H1 (cell line): Measurements from ENCODE around the gene LAMTOR5. TPM values are rescaled to one million over a fixed set of nuclear protein-coding genes. Genes with fewer than 3 reads are reported as not detected.

ENCODE experiments used
- CTCF ChIA-PET: fragments of 300-600 bp; sonication (Branson Sonifier 250); formaldehyde crosslinking; loops from one replicate; lab custom pipeline; 2021; ENCODE audit not compliant: partially characterized antibody; lab: Charles Lee
- POLR2A ChIA-PET: fragments of 300-600 bp; sonication (Branson Sonifier 250); formaldehyde crosslinking; loops from one replicate; lab custom pipeline; 2021; ENCODE audit warnings: inconsistent platforms; ENCODE audit not compliant: partially characterized antibody; lab: Charles Lee
- DNase-seq, 2 experiments: peaks; one replicate each; pipeline versions ENCODE4 v3.0.0 to v3.0.0-alpha.2; 2010 to 2022; ENCODE audit warnings: low spot score in 2 of 2, low read depth in 1 of 2, mixed read lengths in 1 of 2
- FAIRE-seq: peaks from 2 replicates; lab custom pipeline; 2011; peaks lifted over from hg19 to GRCh38; lab: Jason Lieb, UNC
- H2AFZ ChIP-seq: 2 replicates; pipeline ENCODE4 v1.8.1; 2012; ENCODE audit warnings: low read length, inconsistent platforms
- H2AK5ac ChIP-seq: 2 replicates; pipeline ENCODE4 v1.6.1; 2013; ENCODE audit warnings: low read depth, low read length
- H2BK120ac ChIP-seq: replicated peaks from 2 replicates; pipeline ENCODE3; 2013; ENCODE audit warnings: low read depth, low read length, inconsistent platforms
- H2BK12ac ChIP-seq: 2 replicates; pipeline ENCODE4 v1.6.1; 2013; ENCODE audit warnings: low read depth, low read length
- H2BK15ac ChIP-seq: 2 replicates; pipeline ENCODE4 v1.6.1; 2013; ENCODE audit warnings: low read length
- H2BK20ac ChIP-seq: 2 replicates; pipeline ENCODE4 v1.6.1; 2013; ENCODE audit warnings: low read length
- H2BK5ac ChIP-seq: 2 replicates; pipeline ENCODE4 v1.6.1; 2013; ENCODE audit warnings: low read depth, low read length
- H3K14ac ChIP-seq: 2 replicates; pipeline ENCODE4 v1.6.1; 2013; ENCODE audit warnings: inconsistent platforms; ENCODE audit not compliant: insufficient read length
- H3K18ac ChIP-seq: 2 replicates; pipeline ENCODE4 v1.6.1; 2013; ENCODE audit warnings: low read length; ENCODE audit errors: extremely low read depth
- H3K23ac ChIP-seq: 2 replicates; pipeline ENCODE4 v1.6.1; 2013; ENCODE audit warnings: inconsistent platforms; ENCODE audit not compliant: insufficient read length
- H3K23me2 ChIP-seq: 2 replicates; pipeline ENCODE4 v1.6.1; 2013; ENCODE audit warnings: low read depth, low read length
- H3K27ac ChIP-seq: 2 replicates; pipeline ENCODE4 v1.6.1; 2011; ENCODE audit warnings: low read depth, low read length, inconsistent platforms
- H3K27me3 ChIP-seq, 4 experiments: replicated peaks in 1 of 4; 1 replicate in 1 of 4; 2 replicates in 3 of 4; pipeline versions ENCODE4 v1.6.1 to v1.8.1; 2011 to 2013; ENCODE audit warnings: low read length in 3 of 4, mild to moderate bottlenecking in 3 of 4, inconsistent platforms in 2 of 4, mixed read lengths in 2 of 4, moderate library complexity in 1 of 4; ENCODE audit not compliant: control insufficient read depth in 3 of 4, insufficient read depth in 3 of 4; ENCODE audit errors: extremely low read depth in 1 of 4
- H3K36me3 ChIP-seq, 4 experiments: 2 replicates each; pipeline versions ENCODE4 v1.6.1 to v1.8.1; 2011 to 2013; ENCODE audit warnings: mild to moderate bottlenecking in 4 of 4, low read length in 3 of 4, moderate library complexity in 2 of 4, control low read depth in 1 of 4, inconsistent platforms in 1 of 4; ENCODE audit not compliant: insufficient read depth in 4 of 4, control insufficient read depth in 2 of 4
- H3K4ac ChIP-seq: replicated peaks from 2 replicates; pipeline ENCODE3; 2013; ENCODE audit warnings: low read length, low read depth, mixed read lengths, inconsistent platforms; ENCODE audit not compliant: insufficient read length
- H3K4me1 ChIP-seq, 4 experiments: replicated peaks in 1 of 4; 1 replicate in 1 of 4; 2 replicates in 3 of 4; pipeline versions ENCODE4 v1.6.1 to v1.8.1; 2011 to 2013; ENCODE audit warnings: low read length in 3 of 4, inconsistent platforms in 2 of 4, mixed read lengths in 1 of 4; ENCODE audit not compliant: insufficient read depth in 4 of 4, control insufficient read depth in 3 of 4
- H3K4me2 ChIP-seq, 2 experiments: 2 replicates each; pipeline versions ENCODE4 v1.6.1 to v1.8.1; 2011 to 2013; ENCODE audit warnings: low read depth in 2 of 2, low read length in 2 of 2, control low read depth in 1 of 2, inconsistent platforms in 1 of 2, mild to moderate bottlenecking in 1 of 2; ENCODE audit not compliant: insufficient read depth in 1 of 2
- H3K4me3 ChIP-seq, 4 experiments: fragments of 200-600, 300-600 bp in 1 of 4; sonication (generic), shearing (Covaris generic), sonication (Bioruptor Twin) in 1 of 4; 2 replicates each; pipeline versions ENCODE4 v1.5.1 to v1.8.1; 2011 to 2016; ENCODE audit warnings: low read length in 4 of 4, low read depth in 3 of 4, control low read depth in 2 of 4, inconsistent platforms in 2 of 4, mild to moderate bottlenecking in 2 of 4, mixed read lengths in 1 of 4, moderate library complexity in 1 of 4; ENCODE audit not compliant: insufficient read depth in 2 of 4; ENCODE audit errors: extremely low read depth in 1 of 4
- H3K56ac ChIP-seq: replicated peaks from 2 replicates; pipeline ENCODE3; 2013; ENCODE audit warnings: low read depth, mild to moderate bottlenecking, mixed read lengths, low read length, inconsistent platforms; ENCODE audit not compliant: insufficient read length
- H3K79me1 ChIP-seq: 2 replicates; pipeline ENCODE4 v1.6.1; 2013; ENCODE audit warnings: low read depth, low read length, control low read depth
- H3K79me2 ChIP-seq, 2 experiments: 2 replicates each; pipeline versions ENCODE4 v1.6.1 to v1.8.1; 2012 to 2013; ENCODE audit warnings: low read length in 2 of 2, mild to moderate bottlenecking in 2 of 2, inconsistent platforms in 1 of 2; ENCODE audit not compliant: insufficient read depth in 2 of 2, control insufficient read depth in 1 of 2
- H3K9ac ChIP-seq, 4 experiments: replicated peaks in 1 of 4; 1 replicate in 1 of 4; 2 replicates in 3 of 4; pipeline versions ENCODE4 v1.6.1 to v1.8.1; 2011 to 2013; ENCODE audit warnings: low read depth in 3 of 4, low read length in 3 of 4, control low read depth in 2 of 4, mild to moderate bottlenecking in 2 of 4, moderate library complexity in 2 of 4, inconsistent platforms in 1 of 4; ENCODE audit errors: extremely low read depth in 1 of 4
- H3K9me3 ChIP-seq, 2 experiments: 2 replicates each; pipeline versions ENCODE4 v1.6.1 to v1.8.1; 2012 to 2013; ENCODE audit warnings: mild to moderate bottlenecking in 2 of 2, moderate library complexity in 2 of 2, control low read depth in 1 of 2, inconsistent platforms in 1 of 2, low read depth in 1 of 2, low read length in 1 of 2, mixed read lengths in 1 of 2; ENCODE audit not compliant: insufficient read depth in 2 of 2
- H4K20me1 ChIP-seq, 2 experiments: replicated peaks in 1 of 2; 2 replicates each; pipeline versions ENCODE3 to v1.8.1; 2011 to 2013; ENCODE audit warnings: inconsistent platforms in 2 of 2, low read length in 2 of 2, mild to moderate bottlenecking in 1 of 2; ENCODE audit not compliant: insufficient read depth in 2 of 2, control insufficient read depth in 1 of 2
- H4K5ac ChIP-seq: 2 replicates; pipeline ENCODE4 v1.6.1; 2013; ENCODE audit warnings: low read length, low read depth, mixed read lengths, inconsistent platforms; ENCODE audit not compliant: insufficient read length
- H4K8ac ChIP-seq: 2 replicates; pipeline ENCODE4 v1.8.0; 2013; ENCODE audit warnings: mild to moderate bottlenecking, moderate library complexity, low read length, inconsistent platforms; ENCODE audit not compliant: insufficient read depth; ENCODE audit errors: extremely low read depth
- H4K91ac ChIP-seq: replicated peaks from 2 replicates; pipeline ENCODE3; 2013; ENCODE audit warnings: low read length, mixed read lengths, inconsistent platforms; ENCODE audit not compliant: insufficient read length
- BACH1 ChIP-seq: IDR thresholded peaks from 2 replicates; pipeline ENCODE4 v1.6.1; 2012; ENCODE audit warnings: low read length, improper control_type of control experiment
- CREB1 ChIP-seq: IDR thresholded peaks from 2 replicates; pipeline ENCODE4 v1.6.1; 2012; ENCODE audit warnings: inconsistent platforms
- CTCF ChIP-seq, 3 experiments: IDR thresholded peaks; 1 replicate in 2 of 3; 2 replicates in 1 of 3; pipeline versions ENCODE4 v1.5.1 to v1.6.1; 2011; ENCODE audit warnings: low read length in 3 of 3, mild to moderate bottlenecking in 3 of 3, inconsistent platforms in 2 of 3, low read depth in 1 of 3, moderate library complexity in 1 of 3; ENCODE audit not compliant: insufficient read depth in 1 of 3; ENCODE audit errors: control extremely low read depth in 1 of 3
- E2F6 ChIP-seq: IDR thresholded peaks from 2 replicates; pipeline ENCODE4 v1.6.1; 2012; ENCODE audit warnings: inconsistent platforms
- EP300 ChIP-seq, 2 experiments: IDR thresholded peaks; 1 replicate in 1 of 2; 2 replicates in 1 of 2; pipeline ENCODE4 v1.6.1; 2011 to 2012; ENCODE audit warnings: low read depth in 2 of 2, low read length in 2 of 2, mild to moderate bottlenecking in 2 of 2, borderline replicate concordance in 1 of 2, inconsistent platforms in 1 of 2, moderate library complexity in 1 of 2
- FOSL1 ChIP-seq: IDR thresholded peaks from 2 replicates; pipeline ENCODE4 v1.6.1; 2011; ENCODE audit warnings: mild to moderate bottlenecking, low read depth, low read length, moderate library complexity; ENCODE audit not compliant: insufficient read depth
- NRF1 ChIP-seq: IDR thresholded peaks from 2 replicates; pipeline ENCODE4 v1.6.1; 2011; ENCODE audit warnings: mild to moderate bottlenecking, low read depth, low read length, improper control_type of control experiment
- SAP30 ChIP-seq: fragments of 300-600 bp; sonication (generic); IDR thresholded peaks from 2 replicates; pipeline ENCODE4 v1.7.1; 2012; ENCODE audit warnings: low read length, moderate library complexity, mild to moderate bottlenecking, inconsistent platforms; ENCODE audit not compliant: insufficient read depth, insufficient replicate concordance
- SUZ12 ChIP-seq: fragments of 200-600 bp; sonication (generic); IDR thresholded peaks from 2 replicates; pipeline ENCODE4 v1.6.1; 2012; ENCODE audit warnings: mild to moderate bottlenecking, inconsistent platforms, low read length, moderate library complexity, mixed read lengths
- TAF1 ChIP-seq: IDR thresholded peaks from 2 replicates; pipeline ENCODE4 v1.6.1; 2011; ENCODE audit warnings: mild to moderate bottlenecking, low read depth, low read length
- TCF12 ChIP-seq: IDR thresholded peaks from 2 replicates; pipeline ENCODE4 v1.6.1; 2011; ENCODE audit warnings: low read depth, mild to moderate bottlenecking, low read length
- WGBS, 2 experiments: shearing (Covaris generic) in 1 of 2; methylation state at CpG; one replicate each; pipeline versions ENCODE4 v1.1.6 to v1.1.7; 2013 to 2015; ENCODE audit warnings: low lambda C conversion rate in 2 of 2, mixed read lengths in 2 of 2, inconsistent platforms in 1 of 2, low coverage in 1 of 2, missing lambda C conversion rate in 1 of 2; ENCODE audit not compliant: insufficient replicate concordance in 2 of 2, insufficient coverage in 1 of 2, insufficient read length in 1 of 2; ENCODE audit errors: extremely low coverage in 1 of 2, missing lambda C conversion rate in 1 of 2; 5-methylcytosine and 5-hydroxymethylcytosine counted together
- polyA plus RNA-seq, 7 experiments: library from polyadenylated mRNA; depleted of rRNA in 3 of 7; stranded (reverse) in 5 of 7; unstranded in 2 of 7; fragments of >200 nt in 5 of 7; fragments of 200-250 nt in 2 of 7; gene quantifications; 1 replicate in 5 of 7; 2 replicates in 1 of 7; 4 replicates in 1 of 7; pipeline versions ENCODE4 v1.2.1 to v1.2.3, GENCODE V29; 2011 to 2013; ENCODE audit warnings: missing spikeins in 2 of 7, mixed read lengths in 2 of 7
- total RNA-seq: library from RNA; stranded (reverse); fragmentation: NEBNext Ultra II Directional; extraction: Animal tissue kit (Norgen Biotek cat#: 25700); gene quantifications from 2 replicates; pipeline ENCODE4 v1.2.1, GENCODE V29; 2021

LAMTOR5 gene
- total and polyA plus RNA-seq, 2 of the 8 experiments (the other 6 are each of a cell fraction or from before 2014, with no cell fraction given) = 84.4 to 297 TPM

- CTCF ChIA-PET = interaction anchor here (0.6 to 35.1 kb wide), 5 partner anchors 13 to 139 kb away, joined by 3 to 828 read pairs (median 4); partner anchors contain the start of genes LAMTOR5 and PROK1
- DNase-seq (no peak), FAIRE-seq (no peak)
- Histone ChIP-seq H3K4ac (no peak overlapping the region), H4K91ac (no peak overlapping the region), H2AFZ (no peak overlapping the region), H4K5ac (no peak overlapping the region), H3K14ac (no peak overlapping the region), H3K36me3 (no peaks in the 10 kb centered on the region), H2BK120ac (no peak overlapping the region), H3K9ac (no peak overlapping the region), H2BK20ac (no peak overlapping the region), H3K23me2 (no peaks in the 10 kb centered on the region), H3K4me2 (no peak overlapping the region), H3K9me3 (no peaks in the 10 kb centered on the region), H3K27ac (no peak overlapping the region), H2BK15ac (no peak overlapping the region), H3K56ac (no peak overlapping the region), H3K4me3 (no peak overlapping the region), H2BK5ac (no peak overlapping the region), H4K20me1 (no peaks in the 10 kb centered on the region), H4K8ac (no peak overlapping the region), H3K79me1 (no peaks in the 10 kb centered on the region), H3K79me2 (no peaks in the 10 kb centered on the region), H2BK12ac (no peak overlapping the region), H2AK5ac (no peak overlapping the region), H3K18ac (no peak overlapping the region), H3K4me1 (peaks cover 0 to 4% (median under 1%) of the 10 kb centered on the region in 4 experiments; a peak in 3 of 7 replicates), H3K23ac (no peak overlapping the region), H3K27me3 (no peaks in the 10 kb centered on the region)
- POLR2A ChIA-PET = no interaction called here
- 81% methylated on average over 4 of the region's 4 CpGs; no CpG with 5 or more reads in 1 of the 2 experiments for whole genome bisulfite sequencing, 2 experiments
- no peak for TF ChIP-seq CTCF (IDR thresholded peaks at IDR 0.05; ENCODE audit: control extremely low read depth in 1 of 3, insufficient read depth in 1 of 3, low read depth in 1 of 3, low read length in 3 of 3)
- TF ChIP-seq TAF1 = no peak
- no peak for TF ChIP-seq EP300 (IDR thresholded peaks at IDR 0.05; ENCODE audit: borderline replicate concordance in 1 of 2, low read depth in 2 of 2, low read length in 2 of 2)
- TF ChIP-seq TCF12 = no peak
- TF ChIP-seq NRF1 = no peak
- TF ChIP-seq BACH1 = no peak
- no peak for TF ChIP-seq CREB1
- no peak for TF ChIP-seq FOSL1
- no peak for TF ChIP-seq E2F6
- TF ChIP-seq SAP30 = no peak
- no peak for TF ChIP-seq SUZ12
Measured at GRCh38 chr1:110438893-110439292, 31.4 kb upstream of the LAMTOR5 start.
